Stimulated activated naive CD8-positive, alpha-beta T cell treated with anti-CD3 and anti-CD28 coated beads, Interleukin-15, Interleukin-2, amounts not matched to agents 100 U/mL and 50 U/mL, for 24 hours (primary cell): ENCODE results near the gene FKBP8.

ENCODE experiments used
- ATAC-seq: fragments of 150-1000 bp; cut with Tn5 transposase; one replicate; pipeline ENCODE4 v1.10.0; 2021
- DNase-seq: peaks from one replicate; pipeline ENCODE4 v3.0.0; 2021

Gene FKBP8

DNA sequence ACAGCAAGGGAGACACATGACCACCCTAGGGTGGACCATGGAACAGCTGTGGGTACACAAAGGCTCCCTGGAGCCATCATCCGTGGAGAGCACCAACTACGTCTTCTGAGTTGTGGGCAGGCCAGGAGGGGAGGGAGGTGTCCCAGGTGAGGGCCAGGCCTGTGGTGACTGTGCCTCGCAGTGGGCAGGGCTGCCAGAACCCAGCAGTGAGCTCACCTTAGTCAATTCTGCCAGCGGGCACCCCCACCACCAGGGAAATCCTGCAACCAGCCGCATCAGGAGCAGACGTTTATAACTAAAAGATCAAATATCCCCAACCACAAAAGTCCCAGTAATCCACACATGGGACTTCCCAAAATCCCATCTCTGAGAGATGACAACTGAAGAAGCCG lies 41.1 kb downstream of the FKBP8 start:
- DNase-seq (no peak), ATAC-seq (peak; percentile 8)

DNA sequence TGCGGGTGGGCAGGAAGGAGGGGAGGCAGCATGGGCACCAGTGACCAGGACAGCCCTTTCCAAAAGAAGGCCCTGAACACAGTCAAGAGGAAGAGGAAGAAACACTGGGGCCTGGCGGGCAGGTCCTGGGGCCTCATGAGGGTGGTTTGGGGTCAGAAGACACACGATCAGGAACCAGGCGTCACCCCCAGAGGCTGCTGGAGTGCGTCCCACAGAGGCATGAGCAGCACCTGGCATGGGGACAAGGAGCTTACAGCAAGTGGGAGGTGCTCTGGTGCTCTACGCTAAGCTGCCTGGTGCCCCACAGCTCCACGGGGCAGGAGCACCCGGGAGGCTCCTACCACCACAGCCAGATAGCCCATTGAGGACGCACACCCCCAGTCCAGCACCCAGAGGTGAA lies 41.5 kb downstream of the FKBP8 start:
- no peak for DNase-seq

DNA sequence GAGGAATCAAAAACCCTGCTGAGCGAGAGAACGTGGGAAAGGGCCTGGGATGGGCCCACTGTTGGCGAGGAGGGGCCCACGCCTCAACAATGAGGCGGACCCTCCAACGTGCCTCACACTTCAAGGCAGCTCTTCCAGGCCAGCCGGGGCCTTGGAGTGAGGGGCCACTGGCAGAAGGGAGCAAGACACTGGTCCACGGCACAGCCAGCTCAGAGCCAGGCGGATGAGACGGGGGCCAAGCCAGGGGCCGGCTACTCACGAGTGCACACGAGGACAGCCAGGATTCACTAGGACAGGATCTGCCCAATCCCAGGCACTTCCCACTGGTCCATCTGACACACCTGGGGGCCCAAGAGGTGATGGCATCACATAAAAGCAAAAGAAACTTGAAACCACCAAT lies 42.0 kb downstream of the FKBP8 start:
- no peak for ATAC-seq
- no peak for DNase-seq

More for the DNA sequence above, 41.5 kb downstream of the FKBP8 start:
- no peak for ATAC-seq

DNA sequence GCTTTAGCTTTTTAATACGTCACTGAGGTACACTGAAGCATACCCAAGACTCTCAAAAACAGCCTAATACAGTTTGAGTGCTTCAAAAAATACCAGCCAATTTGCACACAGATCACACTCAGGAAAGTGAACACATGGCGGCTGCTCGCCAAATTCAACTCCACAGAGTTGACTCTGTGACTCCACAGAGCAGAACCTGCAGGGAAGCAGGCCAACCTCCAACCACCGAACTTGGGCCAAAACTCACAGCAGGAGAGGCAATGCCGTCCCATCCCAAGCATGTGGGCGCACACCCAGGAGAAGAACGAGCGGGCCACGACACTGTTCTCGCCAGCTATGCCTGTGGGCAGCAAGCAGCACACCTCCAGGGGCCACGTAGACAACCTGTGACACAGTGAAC lies 42.6 kb downstream of the FKBP8 start:
- DNase-seq (no peak), ATAC-seq (no peak)

DNA sequence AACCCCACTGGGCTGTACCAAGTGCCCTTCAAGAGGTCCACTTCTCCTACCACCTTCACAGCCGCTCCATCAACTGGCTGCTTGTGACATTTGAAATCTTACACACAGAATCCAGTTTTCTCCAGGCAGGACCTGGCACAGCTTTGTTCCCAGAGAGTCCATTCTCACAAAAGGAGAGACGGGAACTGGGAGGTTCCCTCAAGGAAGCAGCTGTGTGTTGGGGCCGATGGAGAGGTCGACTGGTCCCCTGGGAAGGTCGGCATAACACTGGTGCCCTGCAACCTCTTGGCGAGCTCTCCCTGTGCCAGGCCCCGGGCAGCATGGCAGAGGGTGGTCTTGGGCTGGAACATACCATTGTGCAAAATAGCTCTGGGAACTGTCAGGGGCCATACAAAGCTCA lies 43.0 kb downstream of the FKBP8 start:
- ATAC-seq (no peak), DNase-seq (no peak)

DNA sequence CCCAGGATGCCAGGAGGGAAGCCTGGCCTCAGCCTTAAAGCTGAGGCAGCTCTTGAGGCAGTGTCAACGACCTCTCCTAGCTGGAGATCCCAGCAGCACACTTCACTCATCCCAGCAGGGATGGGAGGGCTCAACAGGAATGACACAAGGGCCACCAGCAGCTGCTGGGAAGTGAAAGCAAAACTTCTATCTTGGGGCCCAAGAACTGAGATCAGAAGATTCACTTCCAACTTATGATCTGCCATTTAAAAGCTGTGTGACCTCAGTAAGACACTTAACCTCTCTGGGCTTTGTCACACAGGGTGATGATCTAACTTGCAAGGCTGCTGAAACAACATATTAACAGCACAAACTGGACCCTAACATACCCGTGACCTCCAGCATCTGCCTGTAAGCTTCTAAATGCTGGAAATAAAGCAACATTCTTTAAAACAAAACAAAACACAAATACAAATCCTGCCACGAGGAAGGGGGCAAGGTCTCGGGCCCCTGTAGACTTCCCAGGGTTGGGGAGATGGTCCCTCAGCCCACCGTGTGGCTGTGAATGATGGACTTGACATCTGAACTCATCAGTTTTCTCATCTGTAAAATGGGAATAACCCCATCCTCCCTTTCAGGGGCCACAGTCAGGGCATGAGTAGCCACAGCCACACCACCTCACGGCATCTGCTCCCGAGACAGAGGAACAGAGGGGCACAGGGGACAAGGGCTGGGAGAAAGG lies 44.2 kb downstream of the FKBP8 start:
- no peak for DNase-seq

DNA sequence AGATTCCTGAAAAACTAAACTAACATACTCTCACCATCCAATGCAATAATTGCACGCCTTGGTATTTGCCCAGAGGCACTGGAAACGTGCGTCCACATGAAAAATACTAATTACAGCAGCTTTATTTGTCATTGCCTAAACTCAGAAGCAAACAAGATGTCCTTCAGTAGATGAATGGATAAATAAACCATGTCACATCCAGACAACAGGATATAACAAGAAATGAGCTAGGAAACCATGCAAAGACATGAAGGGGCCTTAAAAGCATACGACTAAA lies 46.5 kb downstream of the FKBP8 start:
- DNase-seq: no peak
- ATAC-seq: no peak

More for the DNA sequence above, 44.2 kb downstream of the FKBP8 start:
- no peak for ATAC-seq

DNA sequence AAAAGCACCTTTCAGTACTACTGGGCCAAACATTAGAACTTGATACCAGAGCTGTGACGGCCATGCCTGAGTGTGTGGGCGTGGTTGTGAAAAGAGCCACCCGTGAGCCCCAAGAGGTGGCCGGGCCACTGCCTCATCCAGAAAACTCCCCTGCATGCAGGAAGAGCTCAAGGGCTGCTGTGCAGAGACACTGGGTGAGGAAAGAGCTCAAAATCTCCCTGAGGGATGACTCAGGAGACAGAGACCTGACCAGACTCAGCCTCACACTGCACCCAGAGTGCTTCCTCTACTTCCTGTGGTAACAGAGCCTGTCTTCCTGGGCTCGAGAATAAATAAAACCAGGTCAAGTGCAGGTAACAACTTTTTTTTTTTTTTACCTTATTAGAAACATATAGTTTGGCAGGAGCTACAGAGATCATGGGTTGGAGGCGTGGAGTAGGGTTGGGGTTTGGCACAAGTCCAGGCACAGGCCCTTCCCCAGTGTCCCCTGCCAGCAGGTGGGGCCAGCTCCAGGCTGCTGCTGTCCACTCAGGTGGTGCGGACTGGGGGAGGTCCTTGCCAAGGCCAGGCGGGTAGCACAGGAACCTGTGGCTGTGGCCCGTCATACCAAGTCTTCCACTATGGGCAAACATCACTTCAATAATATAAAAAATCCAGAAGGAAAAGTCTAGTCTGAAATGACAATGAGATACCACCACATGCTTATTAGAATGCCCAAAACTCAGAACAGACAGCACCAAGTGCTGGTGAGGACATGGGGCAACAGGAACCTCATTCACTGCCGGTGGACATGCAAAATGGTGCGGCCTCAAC lies 47.0 kb downstream of the FKBP8 start:
- peak; percentile 97 for ATAC-seq
- DNase-seq: peak; percentile 65

DNA sequence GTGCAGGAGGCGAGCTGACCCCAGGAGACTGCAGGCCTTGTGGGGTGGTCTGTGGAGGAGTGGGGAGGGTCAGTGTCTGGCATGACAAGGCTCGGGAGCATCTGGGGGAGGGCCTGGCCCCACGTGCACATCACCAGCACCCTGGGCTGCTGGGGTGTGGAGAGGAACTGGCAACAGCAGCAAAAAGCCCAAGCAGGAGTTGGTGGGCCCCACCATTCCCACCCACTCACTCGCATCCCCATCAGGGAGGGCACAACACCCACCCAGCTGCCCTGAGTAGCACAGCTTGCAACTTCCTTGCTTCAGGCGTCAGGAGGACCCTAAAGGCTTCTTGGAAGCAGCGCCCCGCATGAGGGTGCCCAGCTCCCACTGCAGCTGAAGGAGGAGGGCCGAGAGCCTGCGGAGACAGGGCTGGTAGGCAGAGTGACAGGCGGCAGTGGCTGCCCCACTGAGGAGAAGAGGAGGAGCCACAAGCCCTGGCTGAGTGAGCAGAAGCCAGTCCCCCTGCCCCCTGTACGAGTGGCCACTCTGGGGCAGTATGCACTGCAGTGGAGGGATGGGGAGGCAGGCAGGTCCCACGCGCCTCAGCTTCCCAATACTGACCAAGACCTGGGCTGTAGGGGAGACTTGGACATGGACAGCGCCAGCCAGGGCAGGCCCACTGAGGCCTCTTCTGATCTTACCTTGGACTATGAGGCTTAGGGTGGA lies 48.0 kb downstream of the FKBP8 start:
- ATAC-seq (no peak), DNase-seq (no peak)

DNA sequence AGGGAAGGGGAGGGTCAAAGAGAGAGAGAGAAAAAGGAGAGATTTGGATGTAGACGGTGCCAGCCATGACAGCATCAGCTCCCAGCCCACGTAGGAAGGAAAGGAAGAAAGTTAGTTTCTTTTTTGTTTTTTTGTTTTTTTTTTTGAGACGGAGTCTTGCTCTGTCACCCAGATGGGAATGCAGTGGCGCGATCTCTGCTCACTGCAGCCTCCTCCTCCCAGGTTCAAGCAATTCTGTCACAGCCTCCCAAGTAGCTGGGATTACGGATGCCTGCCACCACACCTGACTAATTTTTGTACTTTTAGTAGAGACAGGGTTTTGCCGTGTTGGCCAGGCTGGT lies 49.1 kb downstream of the FKBP8 start:
- ATAC-seq: no peak

DNA sequence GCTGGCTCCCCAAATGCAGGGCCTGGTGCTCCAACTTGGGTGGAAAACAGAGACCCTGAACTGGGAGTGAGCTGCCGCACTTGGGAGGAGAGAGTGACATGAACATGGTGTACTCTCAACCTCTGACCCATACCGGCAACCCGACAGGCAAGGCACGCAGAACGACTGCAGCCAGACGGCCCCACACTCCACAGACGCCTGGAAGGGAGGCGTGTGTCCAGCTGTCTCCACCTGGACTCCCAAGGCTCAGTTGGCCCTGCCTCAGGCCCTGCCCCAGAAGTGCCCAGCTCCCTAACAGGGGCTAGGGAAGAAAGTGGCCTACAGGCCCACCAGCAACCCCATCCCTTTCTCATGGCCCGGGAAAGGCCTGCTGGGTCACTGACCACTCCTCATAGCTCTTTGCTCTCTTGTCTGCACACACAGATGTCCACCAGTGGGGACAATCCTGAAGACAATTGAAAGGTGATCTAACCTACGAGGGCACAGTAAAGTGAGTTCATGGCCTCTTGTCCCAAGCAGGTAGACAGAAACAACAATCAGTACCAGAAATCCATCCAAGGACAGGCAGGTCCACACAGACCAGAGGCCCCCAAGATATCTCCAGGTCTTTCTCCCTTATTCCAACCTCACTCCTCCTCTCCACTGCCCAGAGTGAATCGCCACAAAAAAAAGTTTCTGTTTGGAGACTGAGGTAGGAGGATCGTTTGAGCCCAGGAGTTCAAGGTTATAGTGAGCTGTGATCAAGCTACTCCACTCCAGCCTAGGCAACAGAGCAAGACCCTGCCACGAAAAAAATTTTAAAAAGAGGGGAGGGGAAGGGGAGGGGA lies 49.7 kb downstream of the FKBP8 start:
- ATAC-seq: no peak
- no peak for DNase-seq

More for the DNA sequence above, 49.1 kb downstream of the FKBP8 start:
- no peak for DNase-seq

DNA sequence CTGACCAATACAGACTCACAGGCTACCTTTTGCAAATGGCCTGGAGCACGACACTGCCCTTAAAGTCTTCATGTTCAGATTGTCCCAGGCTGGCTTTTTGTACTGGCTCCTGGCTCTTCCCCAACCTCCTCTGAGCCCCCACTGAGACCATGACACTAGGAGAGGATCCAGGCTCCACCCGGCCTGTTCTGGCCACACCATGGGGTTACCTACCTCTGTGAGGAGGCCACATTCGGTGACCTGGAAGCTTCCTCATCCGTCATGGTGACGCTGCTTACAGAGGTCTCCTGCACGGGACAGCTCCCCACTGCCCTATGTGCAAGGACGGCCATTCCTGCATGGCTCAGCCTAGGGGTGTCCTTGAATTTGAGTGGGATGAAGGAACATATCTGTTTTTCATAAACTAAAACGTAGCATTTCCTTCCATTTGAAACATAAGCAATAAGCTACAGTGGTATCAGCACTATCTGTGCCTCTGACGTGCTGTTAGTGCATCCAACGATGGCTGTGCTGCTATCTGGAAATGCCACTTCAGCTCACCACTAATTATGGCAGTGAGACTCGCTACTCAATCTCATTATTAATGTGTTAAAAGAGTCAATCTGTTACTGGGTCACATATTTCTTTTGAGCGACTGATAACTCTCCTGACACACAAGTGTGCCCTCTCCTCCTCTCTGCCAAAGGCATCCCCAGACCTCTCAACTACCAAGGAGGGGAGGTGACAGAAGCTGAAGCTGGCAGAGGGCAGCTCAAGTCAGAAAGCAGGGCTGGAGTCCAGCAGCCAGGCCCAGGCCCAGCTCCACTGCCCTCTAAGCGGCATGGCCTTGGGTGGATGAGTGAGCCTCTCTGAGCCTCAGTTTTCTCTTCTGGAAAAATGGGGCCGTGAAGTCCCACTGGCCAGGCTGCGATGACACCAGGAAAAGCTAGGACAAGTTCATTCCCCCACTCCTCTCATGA lies 51.1 kb downstream of the FKBP8 start:
- DNase-seq (no peak), ATAC-seq (no peak)

DNA sequence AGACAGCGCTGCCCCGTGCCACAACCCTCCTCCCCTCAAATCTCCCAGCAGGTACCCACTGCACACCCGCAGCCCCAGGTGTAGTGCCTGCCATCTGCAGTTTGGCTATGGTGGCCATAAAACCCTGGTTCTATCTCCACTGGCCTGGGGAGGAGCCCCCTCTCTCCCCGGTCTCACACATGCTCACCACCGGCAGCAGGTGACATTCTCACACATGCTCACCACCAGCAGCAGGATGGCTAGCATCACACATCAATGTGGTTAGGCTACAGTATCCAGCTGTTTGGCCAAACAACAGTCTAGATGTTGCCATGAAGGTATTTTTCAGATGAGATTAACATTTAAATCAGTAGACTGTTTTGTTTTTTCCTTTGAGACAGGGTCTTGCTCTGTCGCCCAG lies 52.6 kb downstream of the FKBP8 start:
- DNase-seq: no peak
- ATAC-seq: no peak

DNA sequence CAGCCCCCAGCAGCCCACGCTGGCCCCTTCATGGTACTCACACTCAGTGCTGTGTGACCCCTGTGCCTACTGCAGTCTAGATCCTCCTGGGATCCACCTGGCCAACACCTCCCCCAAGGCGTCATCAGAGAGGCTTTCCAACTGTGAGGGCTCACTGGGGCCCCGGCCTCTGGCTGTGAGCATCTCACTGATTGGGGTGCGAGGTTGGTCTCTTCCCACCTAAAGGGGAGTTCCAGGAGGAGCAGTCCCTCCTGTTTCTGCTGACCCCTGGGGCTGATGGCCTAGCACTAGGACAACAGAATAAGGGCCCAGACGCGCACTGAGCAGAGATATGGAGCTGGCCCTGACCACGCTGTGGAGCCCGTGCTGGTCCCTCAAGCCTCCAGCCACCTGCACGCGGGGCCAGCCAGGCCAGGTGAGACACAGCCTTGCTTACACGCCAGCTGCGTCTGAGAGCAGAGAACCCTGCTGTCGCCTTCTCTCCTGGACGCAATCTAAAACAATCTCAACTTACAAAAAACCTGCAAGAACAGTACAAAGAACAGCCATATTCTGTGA lies 53.7 kb downstream of the FKBP8 start:
- ATAC-seq (no peak), DNase-seq (no peak)

DNA sequence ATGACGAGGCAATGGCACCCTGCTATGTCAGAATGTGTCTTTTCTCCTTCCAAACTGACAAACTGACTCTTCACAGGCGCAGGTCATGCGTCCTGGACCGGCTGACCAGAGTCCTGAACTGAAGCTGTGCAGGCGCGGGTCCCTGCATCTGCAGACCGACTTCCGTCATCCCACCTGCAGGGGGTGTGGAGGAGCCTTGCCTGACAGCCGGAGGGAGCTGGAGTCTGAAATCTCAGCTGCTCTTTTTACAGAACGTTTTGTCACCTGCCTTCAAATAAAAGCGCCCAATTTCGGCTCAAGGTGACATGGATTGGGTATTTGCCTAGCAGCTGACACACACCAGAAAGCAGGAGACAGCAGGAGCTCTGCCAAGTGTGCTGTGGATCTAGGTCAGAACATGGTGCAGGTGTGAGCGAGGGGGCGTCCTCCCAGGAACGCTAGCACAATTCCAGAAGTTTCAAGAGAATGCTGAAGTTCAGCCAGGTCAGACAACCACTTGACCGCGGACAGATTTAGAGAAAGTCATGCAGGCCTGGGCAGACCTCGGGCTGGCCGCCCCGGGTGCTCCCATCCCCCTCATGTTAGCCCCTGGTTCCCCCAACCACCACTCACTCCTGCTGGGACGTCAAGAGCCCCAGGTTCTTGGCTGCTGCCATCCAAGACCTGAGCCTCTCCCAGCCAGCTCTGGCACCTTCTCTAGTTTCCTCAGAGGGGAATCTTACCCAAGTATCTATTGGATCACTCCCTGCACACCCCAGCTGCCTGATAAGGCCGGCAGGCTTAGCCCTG lies 54.3 kb downstream of the FKBP8 start:
- ATAC-seq (no peak), DNase-seq (no peak)

DNA sequence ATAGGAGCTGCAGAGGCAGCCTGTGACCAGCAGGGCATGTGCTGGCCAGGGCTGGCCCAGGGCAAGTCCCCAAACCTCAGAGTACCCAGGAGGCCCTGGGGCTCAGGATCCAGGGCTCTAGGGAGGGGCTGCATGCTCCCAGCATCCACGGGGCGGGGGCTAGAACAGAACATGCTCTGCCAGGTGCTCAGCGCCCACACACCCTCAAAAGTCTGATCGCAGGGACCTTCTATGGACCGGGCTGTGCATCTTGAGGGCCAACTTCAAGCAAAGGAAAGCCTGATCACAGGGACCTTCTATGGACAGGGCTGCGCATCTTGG lies 55.0 kb downstream of the FKBP8 start:
- no peak for DNase-seq
- ATAC-seq: peak; percentile 24

DNA sequence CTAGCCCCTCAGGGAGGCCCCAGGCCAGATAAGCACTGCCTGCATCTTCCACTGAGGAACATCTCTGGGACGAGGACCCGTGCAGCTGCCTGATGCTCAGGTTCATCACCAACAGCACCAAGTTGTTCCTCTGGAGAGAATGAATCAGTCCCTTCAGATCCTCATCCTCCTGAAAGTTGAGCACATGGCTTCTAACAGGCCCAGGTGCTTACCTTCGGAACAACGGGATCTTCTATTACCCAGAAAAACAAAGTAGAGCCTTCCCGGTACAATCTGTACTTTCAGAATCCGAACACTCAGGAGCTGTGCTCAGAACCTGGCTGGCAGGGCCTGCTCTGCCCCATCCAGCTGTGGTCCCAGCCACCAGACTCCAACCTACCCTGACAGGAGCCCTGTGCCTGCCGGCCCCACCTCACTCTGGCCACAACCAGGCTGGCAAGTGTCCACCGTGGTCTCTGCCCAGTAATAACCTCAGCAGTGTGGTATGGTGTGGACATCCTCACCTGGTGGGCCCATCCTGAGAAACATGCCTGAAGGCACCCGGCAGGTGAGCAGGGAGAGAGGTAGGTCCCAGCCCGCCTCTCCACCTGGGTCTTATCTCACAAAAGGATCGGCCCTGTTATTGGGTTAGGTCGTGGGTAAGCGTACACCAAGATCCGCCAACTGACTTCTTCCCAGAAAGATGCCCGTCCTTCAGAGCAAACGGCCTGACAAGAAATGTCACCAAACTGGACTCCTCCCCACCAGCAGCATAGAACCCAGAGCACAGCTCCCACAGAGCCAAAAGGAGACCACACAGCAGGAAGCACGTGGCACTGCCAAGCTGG lies 55.6 kb downstream of the FKBP8 start:
- no peak for ATAC-seq
- DNase-seq: no peak

DNA sequence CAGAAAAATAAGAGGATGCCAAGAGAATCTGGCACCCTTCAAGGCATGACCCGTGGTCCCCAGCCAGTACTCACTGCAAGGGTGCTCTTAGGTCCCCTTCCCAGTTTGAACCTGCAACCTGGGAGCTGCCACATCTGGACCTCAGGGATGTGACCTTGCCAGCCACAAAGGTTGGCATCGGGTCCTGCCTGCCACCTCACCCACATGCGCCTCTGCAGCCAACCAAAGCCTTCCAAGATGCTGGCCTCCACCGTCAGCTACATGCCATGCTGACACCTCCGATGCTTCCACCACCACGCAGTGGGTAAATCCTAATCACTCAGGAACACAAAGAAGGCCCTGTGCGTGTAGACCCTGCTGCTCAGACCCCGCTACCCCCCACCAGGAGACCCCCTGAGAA lies 56.6 kb downstream of the FKBP8 start:
- DNase-seq (no peak), ATAC-seq (no peak)

DNA sequence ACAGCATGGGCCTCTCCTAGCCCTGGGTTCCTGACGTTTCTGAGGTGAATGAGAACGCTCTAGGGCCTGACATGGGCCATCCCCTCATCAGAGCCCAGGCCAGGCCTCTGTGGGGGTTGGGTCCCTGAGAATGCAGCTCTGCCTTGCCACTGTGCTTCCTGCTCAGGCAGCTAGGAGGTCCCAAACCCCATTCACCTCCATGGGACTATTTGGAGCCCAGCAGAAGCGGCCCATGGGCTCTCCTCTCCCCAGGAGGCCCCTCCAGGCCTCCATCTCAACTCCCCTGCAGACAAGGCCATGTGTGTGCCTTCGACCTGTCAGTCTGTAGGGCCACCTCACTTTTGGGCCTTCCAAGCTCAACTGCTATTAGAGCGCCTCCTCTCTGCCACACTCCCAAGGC lies 58.4 kb downstream of the FKBP8 start:
- no peak for DNase-seq
- no peak for ATAC-seq
